Measurements from ENCODE around the gene CAPZB.

DNA sequence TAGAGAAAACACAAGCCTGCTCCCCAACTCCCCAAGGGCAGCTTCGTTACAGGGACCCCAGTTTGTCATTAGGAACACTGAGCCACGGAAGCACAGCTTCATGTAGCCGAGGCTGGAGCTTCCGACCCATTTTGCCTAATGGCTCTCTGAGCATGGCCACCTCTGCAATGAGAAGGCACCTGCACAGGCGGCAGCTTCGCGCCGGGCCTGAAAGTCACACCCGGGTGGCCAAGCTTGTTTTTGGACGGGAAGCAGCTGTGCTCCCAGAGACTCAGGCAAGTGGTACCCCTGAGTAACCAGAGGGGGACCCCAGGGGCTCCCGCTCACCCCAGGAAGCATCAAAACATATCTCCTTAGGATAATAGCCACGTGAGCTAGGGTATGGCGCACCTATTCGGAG lies 92.3 kb downstream of the CAPZB start:
- TF ChIP-seq, protein P1, sequence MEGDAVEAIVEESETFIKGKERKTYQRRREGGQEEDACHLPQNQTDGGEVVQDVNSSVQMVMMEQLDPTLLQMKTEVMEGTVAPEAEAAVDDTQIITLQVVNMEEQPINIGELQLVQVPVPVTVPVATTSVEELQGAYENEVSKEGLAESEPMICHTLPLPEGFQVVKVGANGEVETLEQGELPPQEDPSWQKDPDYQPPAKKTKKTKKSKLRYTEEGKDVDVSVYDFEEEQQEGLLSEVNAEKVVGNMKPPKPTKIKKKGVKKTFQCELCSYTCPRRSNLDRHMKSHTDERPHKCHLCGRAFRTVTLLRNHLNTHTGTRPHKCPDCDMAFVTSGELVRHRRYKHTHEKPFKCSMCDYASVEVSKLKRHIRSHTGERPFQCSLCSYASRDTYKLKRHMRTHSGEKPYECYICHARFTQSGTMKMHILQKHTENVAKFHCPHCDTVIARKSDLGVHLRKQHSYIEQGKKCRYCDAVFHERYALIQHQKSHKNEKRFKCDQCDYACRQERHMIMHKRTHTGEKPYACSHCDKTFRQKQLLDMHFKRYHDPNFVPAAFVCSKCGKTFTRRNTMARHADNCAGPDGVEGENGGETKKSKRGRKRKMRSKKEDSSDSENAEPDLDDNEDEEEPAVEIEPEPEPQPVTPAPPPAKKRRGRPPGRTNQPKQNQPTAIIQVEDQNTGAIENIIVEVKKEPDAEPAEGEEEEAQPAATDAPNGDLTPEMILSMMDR (IDR thresholded peaks at IDR 0.05): no peak
- TF ChIP-seq POLR2A (IDR thresholded peaks at IDR 0.05): no peak

Data from sigmoid colon (tissue), 3 donors.